GM21360 (cell line): ENCODE measurements around the gene CASP9.
A peak's percentile ranks its signal among the peaks of the same experiment; 100 is the strongest.
"Not testable (repeated sequence)": the region's sequence is repeated elsewhere in the genome, so short reads cannot be mapped to it uniquely, and the experiment has no call there.

Experiments
- ATAC-seq: cut with Tn5 transposase; IDR thresholded peaks from one replicate; pipeline ENCODE4 v1.9.1; 2021; ENCODE audit warnings: mild to moderate bottlenecking, moderate library complexity; ENCODE audit not compliant: unreplicated experiment

Gene CASP9

GRCh38 chr1:15526021-15526489 is 2.0 kb upstream of the CASP9 start:
- no peak for ATAC-seq

- ATAC-seq: no peak
These were observed 1.3 kb upstream of the CASP9 start for GRCh38 chr1:15525050-15526020.

GRCh38 chr1:15524283-15525049 is 451 bp upstream of the CASP9 start:
- ATAC-seq: peak; percentile 42

DNA sequence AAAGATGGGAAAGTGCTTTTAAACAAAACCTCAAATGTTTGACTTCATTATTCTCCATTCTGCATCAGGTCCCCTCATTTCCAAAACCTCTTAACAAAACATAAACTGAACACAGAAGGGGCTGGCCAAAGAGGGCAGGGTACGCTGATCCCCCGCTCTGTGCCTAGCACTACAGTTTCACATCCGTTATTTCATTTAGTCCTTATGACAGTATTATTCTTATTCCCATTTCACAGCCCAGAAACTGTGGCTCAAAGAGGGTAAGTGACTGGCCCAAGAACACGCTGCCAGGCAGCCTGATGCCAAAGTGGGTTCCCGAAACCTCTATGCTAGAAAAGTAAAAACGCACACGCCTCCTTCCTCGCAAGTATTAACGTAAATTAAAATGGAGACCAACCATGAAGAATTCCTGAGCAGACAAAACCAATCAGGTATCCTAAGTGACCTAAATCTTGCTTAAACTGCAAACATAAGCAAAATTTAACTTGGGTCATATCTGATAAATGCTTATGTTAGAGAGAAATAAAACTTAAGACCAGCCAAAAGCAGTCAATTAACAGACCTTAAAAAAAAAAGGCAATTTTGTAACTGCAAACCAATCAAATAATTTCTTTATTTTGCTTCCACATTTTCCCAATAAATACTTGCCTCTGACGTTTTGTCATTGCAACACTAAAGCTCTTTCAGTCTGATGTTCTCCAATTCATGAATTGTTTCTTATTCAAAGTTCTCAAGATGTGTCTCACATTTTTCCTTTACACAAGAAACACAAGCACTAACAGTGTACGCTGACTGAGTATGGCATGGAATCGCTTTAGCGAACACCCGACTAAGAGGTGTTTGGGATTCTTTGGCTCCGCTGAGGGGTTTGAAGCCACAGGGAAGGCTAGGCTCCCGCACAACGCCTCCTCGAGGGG is 653 bp downstream of the CASP9 start:
- ATAC-seq: no peak

DNA sequence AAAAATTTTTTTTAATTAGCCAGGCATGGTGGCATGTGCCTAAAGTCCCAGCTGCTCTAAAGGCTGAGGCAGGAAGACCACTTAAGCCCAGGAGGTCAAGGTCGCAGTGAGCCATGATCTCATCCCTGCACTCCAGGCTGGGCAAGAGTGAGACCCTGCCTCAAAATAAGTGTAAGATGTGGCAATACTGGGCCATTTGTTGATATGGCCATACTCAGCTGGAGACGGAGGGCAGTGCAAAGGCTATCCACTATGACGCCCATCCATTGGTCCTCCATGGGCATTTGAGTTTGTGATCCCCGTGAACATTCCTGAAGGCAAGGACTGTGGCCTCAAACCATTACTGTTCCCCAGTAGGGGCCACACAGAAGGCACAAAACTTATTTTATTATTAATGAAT is 1.5 kb downstream of the CASP9 start:
- ATAC-seq: no peak

GRCh38 chr1:15521206-15521906 is 2.7 kb downstream of the CASP9 start:
- not testable (repeated sequence) for ATAC-seq

DNA sequence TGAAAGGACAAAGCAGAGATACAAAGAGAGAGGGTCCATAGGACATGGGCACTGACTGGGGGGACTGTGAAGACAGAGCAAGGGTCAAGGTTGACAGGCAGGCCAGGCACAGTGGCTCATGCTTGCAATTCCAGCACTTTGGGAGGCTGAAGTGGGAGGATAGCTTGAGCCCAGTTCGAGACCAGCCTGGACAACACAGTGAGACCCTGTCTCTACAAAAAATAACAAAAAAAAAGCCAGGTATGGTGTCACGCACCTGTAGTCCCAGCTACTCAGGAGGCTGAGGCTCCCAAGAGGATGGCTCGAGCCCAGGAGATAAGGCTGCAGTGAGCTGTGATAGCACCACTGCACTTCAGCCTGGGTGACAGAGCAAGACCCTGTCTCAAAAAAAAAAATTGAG is 4.4 kb downstream of the CASP9 start:
- ATAC-seq: no peak

DNA sequence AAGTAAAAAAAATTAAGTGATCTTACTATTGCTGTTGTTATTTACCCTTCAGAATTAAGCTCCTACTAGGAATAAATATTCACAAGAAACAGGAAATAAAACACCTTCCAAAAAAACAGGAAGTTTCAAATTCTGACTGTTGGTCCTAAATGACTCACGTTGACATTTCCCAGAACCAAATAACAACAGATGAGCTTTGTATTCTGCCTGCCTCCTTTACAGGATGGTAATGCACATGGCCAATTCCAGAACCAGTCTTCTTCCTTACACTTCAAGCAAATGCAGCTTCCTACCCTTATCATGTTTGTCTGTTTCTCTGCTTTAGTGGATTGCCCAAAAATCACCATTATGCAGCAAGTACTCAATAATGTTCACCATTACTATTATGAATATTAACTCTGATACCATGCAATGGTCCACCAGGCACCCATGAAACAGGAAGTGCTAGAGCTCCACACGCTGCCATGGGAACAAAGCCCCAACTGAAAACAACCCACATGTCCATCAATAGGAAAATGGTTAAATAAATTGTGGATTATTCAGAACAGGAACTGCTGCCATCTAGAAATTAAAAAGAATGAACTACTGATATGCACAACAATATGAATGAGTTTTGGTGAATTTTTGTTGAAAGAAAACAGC is 8.9 kb downstream of the CASP9 start:
- ATAC-seq: no peak

GRCh38 chr1:15514557-15514956 is 9.5 kb downstream of the CASP9 start:
- not testable (repeated sequence) for ATAC-seq

GRCh38 chr1:15513919-15514318 is 10.1 kb downstream of the CASP9 start:
- no peak for ATAC-seq

- ATAC-seq: no peak
These were observed 10.8 kb downstream of the CASP9 start for GRCh38 chr1:15513192-15513591.

GRCh38 chr1:15510611-15511405 is 13.2 kb downstream of the CASP9 start:
- no peak for ATAC-seq

GRCh38 chr1:15509586-15509985 is 14.4 kb downstream of the CASP9 start:
- ATAC-seq: no peak

GRCh38 chr1:15508700-15509487 is 15.1 kb downstream of the CASP9 start:
- no peak for ATAC-seq

DNA sequence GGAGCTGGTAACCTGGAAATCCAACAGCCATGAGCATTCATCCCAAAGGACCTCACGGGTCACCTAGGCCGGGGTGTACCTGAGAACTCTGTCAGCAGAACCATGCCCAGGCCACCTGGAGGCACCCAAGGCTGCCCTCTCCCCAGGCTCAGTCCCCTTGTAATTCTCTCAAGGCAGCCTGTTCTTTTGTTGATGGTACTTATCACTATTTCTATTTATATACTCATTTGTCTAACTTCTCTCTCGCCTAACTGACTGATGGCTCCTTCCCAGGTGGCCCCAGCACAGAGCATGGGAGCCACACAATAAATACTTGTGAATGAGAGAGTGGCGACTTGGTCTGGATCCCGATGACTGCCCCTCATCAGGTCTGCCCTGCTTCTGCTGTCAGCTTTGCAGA is 16.7 kb downstream of the CASP9 start:
- no peak for ATAC-seq

DNA sequence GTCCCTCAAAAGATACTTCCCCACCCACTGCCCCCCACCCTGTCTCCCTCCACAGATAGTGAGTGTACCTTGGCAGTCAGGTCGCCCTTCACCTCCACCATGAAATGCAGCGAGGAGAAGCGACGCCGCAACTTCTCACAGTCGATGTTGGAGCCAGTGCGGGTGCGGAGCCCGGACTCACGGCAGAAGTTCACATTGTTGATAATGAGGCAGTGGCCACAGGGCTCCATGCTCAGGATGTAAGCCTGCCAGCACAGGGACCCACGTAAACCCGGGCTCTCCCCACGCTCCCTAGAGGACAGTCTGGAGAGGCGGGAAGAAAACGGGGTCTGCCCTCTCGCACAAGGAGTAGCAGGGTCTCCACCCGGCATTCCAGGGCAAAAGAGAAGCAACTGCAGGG is 17.2 kb downstream of the CASP9 start:
- ATAC-seq: no peak

GRCh38 chr1:15504436-15504835 is 19.6 kb downstream of the CASP9 start:
- ATAC-seq: no peak
